Measurements from ENCODE around the gene KIN. TPM values are rescaled to one million over a fixed set of nuclear protein-coding genes. Genes with fewer than 3 reads are reported as not detected.
"Not testable (repeated sequence)": the region's sequence is repeated elsewhere in the genome, so short reads cannot be mapped to it uniquely, and the experiment has no call there.

KIN gene
- total RNA-seq, 1 experiment from 2014 or later, result 5.9 TPM

GRCh38 chr10:7734821-7735220 lies 53.0 kb downstream of the KIN start:
- H3K4me3 ChIP-seq (ENCODE audit: insufficient read depth, low read depth, low read length), result no peak overlapping the region
- peak; percentile 40 for DNase-seq
- no peaks in the 10 kb centered on the region for H3K36me3 ChIP-seq (replicated peaks; ENCODE audit: control insufficient read depth, insufficient read depth, low read length)
- H3K27me3 ChIP-seq (ENCODE audit: control insufficient read depth, insufficient read depth, low read length), result no peaks in the 10 kb centered on the region

- Histone ChIP-seq H3K4me3 (ENCODE audit: insufficient read depth, low read depth, low read length) (no peak overlapping the region), H3K36me3 (replicated peaks; ENCODE audit: control insufficient read depth, insufficient read depth, low read length) (no peaks in the 10 kb centered on the region), H3K27me3 (ENCODE audit: control insufficient read depth, insufficient read depth, low read length) (no peaks in the 10 kb centered on the region; the same call in 1 of the 2 replicates)
- no peak for DNase-seq
Measured at GRCh38 chr10:7722927-7723529, 64.8 kb downstream of the KIN start.

- Histone ChIP-seq H3K4me3 (ENCODE audit: insufficient read depth, low read depth, low read length) (no peak overlapping the region), H3K27me3 (ENCODE audit: control insufficient read depth, insufficient read depth, low read length) (no peaks in the 10 kb centered on the region), H3K36me3 (replicated peaks; ENCODE audit: control insufficient read depth, insufficient read depth, low read length) (no peaks in the 10 kb centered on the region)
- no peak for DNase-seq
Measured at GRCh38 chr10:7720478-7720877, 67.3 kb downstream of the KIN start.

GRCh38 chr10:7718685-7719084 lies 69.1 kb downstream of the KIN start:
- no peak for DNase-seq
- H3K27me3 ChIP-seq (ENCODE audit: control insufficient read depth, insufficient read depth, low read length), result no peaks in the 10 kb centered on the region
- H3K4me3 ChIP-seq (ENCODE audit: insufficient read depth, low read depth, low read length), result no peak overlapping the region
- H3K36me3 ChIP-seq (replicated peaks; ENCODE audit: control insufficient read depth, insufficient read depth, low read length), result no peaks in the 10 kb centered on the region

GRCh38 chr10:7717767-7718166 lies 70.0 kb downstream of the KIN start:
- H3K4me3 ChIP-seq (ENCODE audit: insufficient read depth, low read depth, low read length), result no peak overlapping the region
- H3K27me3 ChIP-seq (ENCODE audit: control insufficient read depth, insufficient read depth, low read length), result no peaks in the 10 kb centered on the region
- no peaks in the 10 kb centered on the region for H3K36me3 ChIP-seq (replicated peaks; ENCODE audit: control insufficient read depth, insufficient read depth, low read length)
- no peak for DNase-seq

DNA sequence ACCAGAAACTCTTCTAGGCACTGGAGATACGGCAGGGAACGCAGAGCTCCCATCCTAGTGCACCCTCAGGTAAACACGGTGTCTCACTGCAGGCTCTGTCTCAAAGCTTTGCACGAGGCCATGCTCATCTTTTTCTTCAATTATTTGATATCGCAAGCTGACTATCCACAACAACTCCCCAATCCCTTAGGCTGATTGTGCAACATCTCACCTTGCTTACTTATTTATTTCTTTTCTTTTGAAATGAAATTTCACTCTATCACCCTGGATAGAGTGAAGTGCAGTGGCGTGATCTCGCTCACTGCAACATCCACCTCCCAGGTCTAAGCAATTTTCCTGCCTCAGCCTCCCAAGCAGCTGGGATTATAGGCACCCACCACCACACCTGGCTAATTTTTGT lies 72.3 kb downstream of the KIN start:
- DNase-seq, result no peak
- no peak overlapping the region for H3K4me3 ChIP-seq (ENCODE audit: insufficient read depth, low read depth, low read length)
- H3K27me3 ChIP-seq (ENCODE audit: control insufficient read depth, insufficient read depth, low read length), result no peaks in the 10 kb centered on the region
- H3K36me3 ChIP-seq (replicated peaks; ENCODE audit: control insufficient read depth, insufficient read depth, low read length), result no peaks in the 10 kb centered on the region

- not testable (repeated sequence) for DNase-seq; H3K36me3 ChIP-seq (replicated peaks; ENCODE audit: control insufficient read depth, insufficient read depth, low read length); H3K4me3 ChIP-seq (ENCODE audit: insufficient read depth, low read depth, low read length); H3K27me3 ChIP-seq (ENCODE audit: control insufficient read depth, insufficient read depth, low read length)
Measured at GRCh38 chr10:7711075-7711474, 76.7 kb downstream of the KIN start.

DNA sequence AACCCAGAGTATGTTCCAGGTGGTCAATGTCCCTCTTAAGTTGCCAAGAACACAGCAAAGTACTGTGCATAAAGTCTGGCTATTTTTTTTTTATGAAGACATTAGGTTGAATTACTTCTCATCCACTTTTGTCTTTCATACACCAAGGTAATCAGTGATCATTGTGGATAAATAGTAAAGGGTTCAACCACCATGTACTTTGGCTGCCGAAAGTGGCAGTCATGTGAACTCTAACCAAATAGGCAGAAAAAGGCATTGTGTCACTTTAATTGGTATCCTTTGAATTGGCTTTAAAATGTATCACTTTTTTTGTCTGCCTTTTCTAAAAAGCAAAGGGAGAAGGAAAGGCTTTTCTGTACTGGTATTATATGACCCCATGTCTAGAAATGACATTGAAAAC lies 77.3 kb downstream of the KIN start:
- Histone ChIP-seq H3K4me3 (ENCODE audit: insufficient read depth, low read depth, low read length) (no peak overlapping the region), H3K36me3 (replicated peaks; ENCODE audit: control insufficient read depth, insufficient read depth, low read length) (no peaks in the 10 kb centered on the region), H3K27me3 (ENCODE audit: control insufficient read depth, insufficient read depth, low read length) (no peaks in the 10 kb centered on the region)
- no peak for DNase-seq

DNA sequence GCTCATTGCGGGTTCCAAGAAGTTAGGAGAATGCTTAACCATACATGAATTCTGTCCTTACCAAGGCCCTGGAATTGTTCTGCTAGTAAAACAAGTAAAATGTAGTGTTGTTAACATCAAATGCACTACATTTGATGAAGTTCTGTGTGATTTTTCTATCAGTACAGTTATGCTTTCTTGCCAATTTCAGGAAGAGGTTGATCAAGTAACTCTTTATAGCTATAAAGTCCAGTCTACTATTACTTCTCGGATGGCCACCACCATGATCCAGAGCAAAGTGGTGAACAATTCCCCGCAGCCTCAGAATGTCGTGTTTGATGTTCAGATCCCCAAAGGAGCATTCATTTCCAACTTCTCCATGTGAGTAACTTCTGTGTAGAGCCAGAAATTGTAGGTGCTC lies 79.0 kb downstream of the KIN start:
- no peak for DNase-seq
- no peak overlapping the region for H3K4me3 ChIP-seq (ENCODE audit: insufficient read depth, low read depth, low read length)
- H3K36me3 ChIP-seq (replicated peaks; ENCODE audit: control insufficient read depth, insufficient read depth, low read length), result no peaks in the 10 kb centered on the region
- H3K27me3 ChIP-seq (ENCODE audit: control insufficient read depth, insufficient read depth, low read length), result no peaks in the 10 kb centered on the region

DNA sequence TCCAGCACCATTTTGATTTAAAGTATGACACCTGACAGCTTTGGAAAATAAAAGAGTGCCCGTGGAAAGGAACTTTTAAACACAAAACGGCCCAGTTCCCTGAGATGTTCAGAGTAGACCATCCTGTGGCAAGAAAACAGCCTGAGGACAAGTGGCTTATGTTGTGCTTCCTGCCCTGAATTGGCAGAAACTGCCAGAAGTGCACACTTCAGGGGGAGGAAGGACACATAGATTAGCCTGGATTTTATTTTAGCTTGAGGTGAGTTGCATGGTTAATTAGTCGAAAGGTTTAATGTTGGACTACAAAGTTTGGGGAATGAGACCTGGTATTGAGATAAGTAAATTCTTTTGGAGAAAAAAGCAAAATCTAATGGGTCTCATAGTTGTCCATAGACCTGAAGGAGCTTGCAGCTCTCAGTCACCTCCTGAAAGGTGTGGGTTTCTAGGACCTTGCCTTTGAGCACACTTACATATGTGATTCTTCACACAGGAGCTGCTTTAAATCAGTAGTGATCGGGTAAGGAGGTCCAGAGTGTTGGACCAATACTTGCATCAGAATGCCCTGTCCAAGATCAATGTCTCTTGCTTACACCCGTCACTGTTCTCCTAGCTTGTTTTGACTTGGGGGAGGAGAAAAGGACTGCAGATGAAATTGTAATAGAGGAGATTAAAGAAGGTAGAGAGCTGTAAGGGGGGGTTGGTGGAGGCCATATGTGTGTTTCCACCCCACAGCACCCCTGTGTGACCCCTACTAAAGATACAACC lies 79.8 kb downstream of the KIN start:
- Histone ChIP-seq H3K36me3 (replicated peaks; ENCODE audit: control insufficient read depth, insufficient read depth, low read length) (no peaks in the 10 kb centered on the region), H3K4me3 (ENCODE audit: insufficient read depth, low read depth, low read length) (no peak overlapping the region), H3K27me3 (ENCODE audit: control insufficient read depth, insufficient read depth, low read length) (no peaks in the 10 kb centered on the region)
- DNase-seq, result no peak

DNA sequence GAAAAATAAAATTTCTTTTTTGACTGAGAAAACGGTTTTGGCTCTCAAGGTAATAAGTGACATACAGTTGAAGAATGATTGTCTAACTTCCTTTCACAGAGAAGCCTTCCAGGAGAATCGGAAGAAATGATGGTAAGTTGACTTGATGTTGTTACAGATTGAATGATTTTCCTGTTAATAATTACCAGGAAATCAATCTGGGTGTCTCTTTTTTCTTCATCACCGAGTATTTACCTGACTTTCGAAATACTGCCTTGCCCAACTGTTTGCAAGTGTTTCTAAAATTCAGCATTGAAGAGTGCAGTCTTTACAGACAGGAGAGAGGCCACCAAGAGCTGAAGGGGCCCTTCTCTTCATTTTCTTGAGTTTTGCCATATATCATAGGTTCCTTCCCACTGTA lies 80.7 kb downstream of the KIN start:
- Histone ChIP-seq H3K27me3 (ENCODE audit: control insufficient read depth, insufficient read depth, low read length) (no peaks in the 10 kb centered on the region), H3K4me3 (ENCODE audit: insufficient read depth, low read depth, low read length) (no peak overlapping the region), H3K36me3 (replicated peaks; ENCODE audit: control insufficient read depth, insufficient read depth, low read length) (no peaks in the 10 kb centered on the region)
- DNase-seq, result no peak

GRCh38 chr10:7706534-7707073 lies 81.2 kb downstream of the KIN start:
- no peak overlapping the region for H3K4me3 ChIP-seq (ENCODE audit: insufficient read depth, low read depth, low read length)
- no peaks in the 10 kb centered on the region for H3K36me3 ChIP-seq (replicated peaks; ENCODE audit: control insufficient read depth, insufficient read depth, low read length)
- H3K27me3 ChIP-seq (ENCODE audit: control insufficient read depth, insufficient read depth, low read length), result no peaks in the 10 kb centered on the region
- DNase-seq, result no peak

GRCh38 chr10:7705341-7705740 lies 82.5 kb downstream of the KIN start:
- Histone ChIP-seq H3K4me3 (ENCODE audit: insufficient read depth, low read depth, low read length) (no peak overlapping the region), H3K36me3 (replicated peaks; ENCODE audit: control insufficient read depth, insufficient read depth, low read length) (no peaks in the 10 kb centered on the region), H3K27me3 (ENCODE audit: control insufficient read depth, insufficient read depth, low read length) (no peaks in the 10 kb centered on the region)
- DNase-seq, result no peak

DNA sequence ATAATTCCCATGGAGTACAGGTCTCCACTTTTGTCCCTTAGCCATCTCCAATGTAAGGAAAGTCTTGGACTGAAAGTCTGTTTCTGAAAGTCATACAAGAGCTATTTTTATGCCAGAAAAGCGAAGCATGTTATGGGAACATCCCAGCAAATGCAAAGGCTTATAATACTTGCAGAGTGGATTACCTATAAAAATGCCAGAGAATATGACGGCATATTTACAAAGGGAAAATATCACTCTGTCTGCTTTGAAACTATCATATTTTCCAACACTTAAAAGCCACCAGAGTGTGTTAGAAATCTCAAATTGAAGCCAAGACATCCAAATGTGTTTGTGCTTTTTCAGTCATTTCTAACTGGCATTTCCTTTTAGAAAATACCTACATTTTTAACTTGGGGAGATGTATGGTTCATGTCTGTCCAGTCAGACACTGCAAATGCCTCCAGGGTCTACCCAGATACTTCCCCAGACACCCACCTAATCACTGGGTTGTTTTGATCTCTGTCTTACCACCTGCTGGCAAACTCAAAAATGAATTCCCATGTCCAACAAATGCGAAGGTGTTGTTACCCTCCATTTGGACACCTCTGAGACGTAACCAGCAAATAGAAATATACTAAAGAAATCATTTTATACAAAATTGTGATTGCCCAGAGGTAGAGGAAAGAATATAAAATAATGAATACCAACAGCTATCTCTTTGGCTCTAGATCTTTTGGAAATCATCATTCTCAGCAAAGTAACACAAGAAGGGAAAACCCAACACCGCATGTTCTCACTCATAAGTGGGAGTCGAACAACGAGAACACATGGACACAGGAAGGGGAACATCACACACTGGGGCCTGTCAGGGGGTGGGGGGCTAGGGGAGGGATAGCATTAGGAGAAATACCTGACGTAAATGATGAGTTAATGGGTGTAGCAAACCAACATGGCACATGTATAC lies 83.4 kb downstream of the KIN start:
- H3K36me3 ChIP-seq (replicated peaks; ENCODE audit: control insufficient read depth, insufficient read depth, low read length), result no peaks in the 10 kb centered on the region
- no peak for DNase-seq
- no peak overlapping the region for H3K4me3 ChIP-seq (ENCODE audit: insufficient read depth, low read depth, low read length)
- no peaks in the 10 kb centered on the region for H3K27me3 ChIP-seq (ENCODE audit: control insufficient read depth, insufficient read depth, low read length)
